Spleen (tissue), 11 donors: ENCODE data around the gene RPL21. TPM values are rescaled to one million over a fixed set of nuclear protein-coding genes. Genes with fewer than 3 reads are reported as not detected.

ENCODE experiments used
- DNase-seq: peaks from one replicate; pipeline ENCODE4 v3.0.0-alpha.2; 2020
- H3K27ac ChIP-seq, 8 donors: fragments of 200-600 bp; sonication (generic) in 7 of 8; 1 replicate in 4 of 8; 2 replicates in 4 of 8; pipeline versions ENCODE4 v1.5.0 to v1.8.0; 2016 to 2021; ENCODE audit warnings: inconsistent platforms in 4 of 8, mild to moderate bottlenecking in 4 of 8, moderate library complexity in 1 of 8
- H3K27me3 ChIP-seq, 7 donors: fragments of 200-600 bp; sonication (generic) in 6 of 7; replicated peaks in 1 of 7; 1 replicate in 4 of 7; 2 replicates in 3 of 7; pipeline versions ENCODE4 v1.5.0 to v1.8.0; 2016 to 2021; ENCODE audit warnings: inconsistent platforms in 3 of 7, mild to moderate bottlenecking in 1 of 7
- H3K36me3 ChIP-seq, 6 donors: fragments of 200-600 bp; sonication (generic) in 5 of 6; 1 replicate in 4 of 6; 2 replicates in 2 of 6; pipeline versions ENCODE4 v1.5.0 to v1.8.0; 2016 to 2021; ENCODE audit warnings: inconsistent platforms in 2 of 6
- H3K4me1 ChIP-seq, 6 donors: fragments of 200-600 bp; sonication (generic) in 5 of 6; 1 replicate in 3 of 6; 2 replicates in 3 of 6; pipeline versions ENCODE4 v1.5.0 to v1.8.0; 2016 to 2021; ENCODE audit warnings: inconsistent platforms in 3 of 6
- H3K4me3 ChIP-seq, 8 donors: fragments of 200-600 bp; sonication (generic) in 7 of 8; 1 replicate in 4 of 8; 2 replicates in 4 of 8; pipeline versions ENCODE4 v1.5.0 to v1.8.0; 2016 to 2021; ENCODE audit warnings: inconsistent platforms in 4 of 8, mild to moderate bottlenecking in 4 of 8, moderate library complexity in 2 of 8
- H3K9me3 ChIP-seq, 8 donors: fragments of 200-600 bp; sonication (generic) in 7 of 8; 1 replicate in 4 of 8; 2 replicates in 4 of 8; pipeline versions ENCODE4 v1.5.0 to v1.8.0; 2016 to 2021; ENCODE audit warnings: inconsistent platforms in 4 of 8
- POLR2A ChIP-seq, 3 donors: fragments of 450-650 bp; IDR thresholded peaks; one replicate each; pipeline ENCODE4 v1.5.1; 2017; ENCODE audit warnings: antibody characterized with exemption in 3 of 3, mild to moderate bottlenecking in 1 of 3
- POLR2AphosphoS5 ChIP-seq, 3 donors: sonication (generic); formaldehyde crosslinking; IDR thresholded peaks; one replicate each; pipeline ENCODE4 v1.5.1; 2017; ENCODE audit warnings: antibody characterized with exemption in 3 of 3
- WGBS, 5 donors: extraction: QIAGEN DNeasy Blood & Tissue Kit in 3 of 5; methylation state at CpG; one replicate each; pipeline versions ENCODE4 v1.1.5 to v1.1.7; 2013 to 2018; 5-methylcytosine and 5-hydroxymethylcytosine counted together
- intact Hi-C: fragments of 100-400 bp; cut with DNase I; formaldehyde crosslinking; loops from one replicate; pipeline ENCODE4 v1.15.0; 2023; ENCODE audit warnings: low total_unique reads
- polyA plus RNA-seq, 3 donors: library from polyadenylated mRNA; stranded (reverse); fragments of 200-250 nt; gene quantifications; one replicate each; pipeline ENCODE4 v1.2.1, GENCODE V29; 2013
- total RNA-seq, 7 donors: library from RNA; depleted of rRNA in 3 of 7; stranded (reverse); fragments of >200 nt in 3 of 7; fragmentation: NEBNext Ultra II Directional in 4 of 7; extraction: Animal tissue kit (Norgen Biotek cat#: 25700) in 4 of 7; gene quantifications; one replicate each; pipeline versions ENCODE4 v1.1.0 to v1.2.1, GENCODE V29; 2016 to 2021
- TF ChIP-seq, protein P1 (sequence below), 11 experiments: fragments of 200-600 bp in 7 of 11; fragments of 450-650 bp in 4 of 11; sonication (generic) in 4 of 11; IDR thresholded peaks in 8 of 11; conservative IDR thresholded peaks in 3 of 11; 1 replicate in 7 of 11; 2 replicates in 4 of 11; pipeline versions ENCODE4 v1.4.0 to v1.8.0; 2016 to 2021; ENCODE audit warnings: antibody characterized with exemption in 11 of 11, inconsistent platforms in 4 of 11, mild to moderate bottlenecking in 1 of 11
- donor health status: healthy with polysubstance abuse.
- donor health status: DM: no; HTN: no; CAD: no; lungs with moderate emphysema.
- donor health status: DM: no; HTN: no; CAD: no.
- donor health status: Bipolar disorder and iron deficiency.
- donor health status: healthy.
- donor health status: DM: no; HTN: no; CAD: no.
- donor health status: DM: yes; HTN: yes; CAD: no.

RPL21 gene
- total and polyA plus RNA-seq, 10 donors, result 876 to 2,187 (median 1,134) TPM

- intact Hi-C loops, result no loop called here
- no peak for DNase-seq
Measured at GRCh38 chr13:27250833-27251165, 559 bp upstream of the RPL21 start.

DNA sequence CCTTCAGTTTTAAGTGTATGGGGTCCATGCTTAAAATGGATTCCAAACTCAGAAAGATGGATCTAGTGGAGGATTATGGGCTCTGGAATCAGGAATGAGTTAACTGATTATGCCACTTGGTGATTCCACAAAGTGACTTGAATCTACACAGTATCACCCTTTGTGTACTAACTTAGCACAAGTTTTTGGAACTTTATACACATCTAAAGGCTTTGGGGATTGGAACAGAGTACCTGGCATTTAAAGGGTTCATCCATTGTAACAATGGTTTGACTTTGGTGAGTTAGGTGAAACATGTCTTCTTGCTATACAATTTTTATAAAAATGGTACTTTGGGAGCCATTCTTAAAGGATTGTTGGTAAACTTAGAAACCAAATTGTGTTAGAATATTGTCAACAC lies 1.1 kb downstream of the RPL21 start:
- Histone ChIP-seq H3K36me3 (peaks cover 0 to 43% (median 35%) of the 10 kb centered on the region in 6 donors), H3K9me3 (no peaks in the 10 kb centered on the region), H3K4me1 (peaks cover 28 to 64% (median 50%) of the 10 kb centered on the region in 6 donors), H3K27ac (peak overlapping the region; percentile 96 to 98 (median 97)), H3K4me3 (peak overlapping the region; percentile 69 to 96 (median 87)), H3K27me3 (no peaks in the 10 kb centered on the region)
- TF ChIP-seq, protein P1, sequence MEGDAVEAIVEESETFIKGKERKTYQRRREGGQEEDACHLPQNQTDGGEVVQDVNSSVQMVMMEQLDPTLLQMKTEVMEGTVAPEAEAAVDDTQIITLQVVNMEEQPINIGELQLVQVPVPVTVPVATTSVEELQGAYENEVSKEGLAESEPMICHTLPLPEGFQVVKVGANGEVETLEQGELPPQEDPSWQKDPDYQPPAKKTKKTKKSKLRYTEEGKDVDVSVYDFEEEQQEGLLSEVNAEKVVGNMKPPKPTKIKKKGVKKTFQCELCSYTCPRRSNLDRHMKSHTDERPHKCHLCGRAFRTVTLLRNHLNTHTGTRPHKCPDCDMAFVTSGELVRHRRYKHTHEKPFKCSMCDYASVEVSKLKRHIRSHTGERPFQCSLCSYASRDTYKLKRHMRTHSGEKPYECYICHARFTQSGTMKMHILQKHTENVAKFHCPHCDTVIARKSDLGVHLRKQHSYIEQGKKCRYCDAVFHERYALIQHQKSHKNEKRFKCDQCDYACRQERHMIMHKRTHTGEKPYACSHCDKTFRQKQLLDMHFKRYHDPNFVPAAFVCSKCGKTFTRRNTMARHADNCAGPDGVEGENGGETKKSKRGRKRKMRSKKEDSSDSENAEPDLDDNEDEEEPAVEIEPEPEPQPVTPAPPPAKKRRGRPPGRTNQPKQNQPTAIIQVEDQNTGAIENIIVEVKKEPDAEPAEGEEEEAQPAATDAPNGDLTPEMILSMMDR (IDR thresholded peaks at IDR 0.05 in 8 of 11, conservative IDR thresholded peaks at IDR 0.05 in 3 of 11), result no peak
- TF ChIP-seq POLR2AphosphoS5 (IDR thresholded peaks at IDR 0.05) (no peak), POLR2A (IDR thresholded peaks at IDR 0.05) (no peak)
- intact Hi-C loops, result no loop called here
- DNase-seq, result no peak

More at GRCh38 chr13:27250833-27251165, 559 bp upstream of the RPL21 start:
- 0 to 1% (median 1%) methylated on average over 9 of the region's 9 CpGs for WGBS, 5 donors
- peaks cover 0 to 27% (median 19%) of the 10 kb centered on the region in 6 donors for H3K36me3 ChIP-seq
- TF ChIP-seq POLR2AphosphoS5 (IDR thresholded peaks at IDR 0.05) (no peak), POLR2A (IDR thresholded peaks at IDR 0.05) (no peak)
- TF ChIP-seq, protein P1 (IDR thresholded peaks at IDR 0.05 in 8 of 11, conservative IDR thresholded peaks at IDR 0.05 in 3 of 11), result no peak
- peaks cover 28 to 58% (median 50%) of the 10 kb centered on the region in 6 donors for H3K4me1 ChIP-seq
- no peaks in the 10 kb centered on the region for H3K9me3 ChIP-seq
- peak overlapping the region; percentile 96 to 98 (median 97) for H3K27ac ChIP-seq
- H3K27me3 ChIP-seq, result no peaks in the 10 kb centered on the region
- peak overlapping the region; percentile 69 to 96 (median 87) for H3K4me3 ChIP-seq

DNA sequence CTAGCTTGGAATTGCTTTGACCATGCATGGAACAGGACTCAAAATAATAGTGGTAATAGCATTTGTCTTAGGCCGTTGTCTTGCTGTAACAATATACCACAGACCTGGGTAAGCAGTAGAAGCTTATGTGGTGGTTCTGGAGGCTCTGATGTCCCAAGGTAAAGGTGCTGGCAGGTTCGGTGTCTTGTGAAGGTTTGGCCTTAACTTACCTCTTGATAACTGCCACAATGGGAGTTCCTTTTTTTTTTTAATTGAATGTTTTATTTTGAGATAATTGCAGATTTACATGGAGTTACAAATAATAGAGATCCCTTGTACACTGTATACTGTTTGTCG lies 5.8 kb downstream of the RPL21 start:
- 89 to 95% (median 92%) methylated on average over 3 of the region's 3 CpGs for WGBS, 5 donors
- no peak for TF ChIP-seq POLR2A (IDR thresholded peaks at IDR 0.05)
- TF ChIP-seq, protein P1 (IDR thresholded peaks at IDR 0.05 in 8 of 11, conservative IDR thresholded peaks at IDR 0.05 in 3 of 11), result no peak
- TF ChIP-seq POLR2AphosphoS5 (IDR thresholded peaks at IDR 0.05), result no peak
- Histone ChIP-seq H3K27ac (no peak overlapping the region), H3K4me1 (peaks cover 36 to 90% (median 62%) of the 10 kb centered on the region in 6 donors), H3K9me3 (no peaks in the 10 kb centered on the region), H3K4me3 (no peak overlapping the region), H3K27me3 (no peaks in the 10 kb centered on the region), H3K36me3 (peaks cover 0 to 75% (median 51%) of the 10 kb centered on the region in 6 donors)
- intact Hi-C loops, result no loop called here
- no peak for DNase-seq

DNA sequence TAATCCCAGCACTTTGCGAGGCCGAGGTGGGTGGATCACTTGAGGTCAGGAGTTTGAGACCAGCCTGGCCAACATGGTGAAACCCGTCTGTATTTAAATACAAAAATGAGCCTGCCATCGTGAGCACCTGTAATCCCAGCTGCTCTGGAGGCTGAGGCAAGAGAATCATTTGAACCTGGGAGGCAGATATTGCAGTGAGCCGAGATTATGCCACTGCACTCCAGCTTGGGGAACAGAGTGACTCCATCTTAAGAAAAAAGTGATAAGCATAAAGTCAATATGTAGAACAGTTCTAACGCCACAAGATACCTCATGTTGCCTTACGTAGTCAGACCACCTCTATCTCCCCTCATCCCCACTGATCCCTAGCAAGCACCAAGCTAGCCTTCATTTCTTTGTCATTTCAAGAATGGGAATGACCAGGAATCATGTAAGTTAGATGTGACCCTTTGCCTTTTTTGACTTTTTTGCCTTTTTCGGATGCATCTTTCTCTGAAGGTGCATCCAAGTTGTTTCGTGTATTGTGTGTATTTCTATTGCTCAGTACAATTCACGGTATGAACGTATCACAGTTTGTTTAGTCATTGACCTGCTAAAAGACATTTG lies 6.4 kb downstream of the RPL21 start:
- TF ChIP-seq, protein P1 (IDR thresholded peaks at IDR 0.05 in 8 of 11, conservative IDR thresholded peaks at IDR 0.05 in 3 of 11), result no peak
- peak in 2 of 3 donors; percentile 30 to 39 for TF ChIP-seq POLR2AphosphoS5 (IDR thresholded peaks at IDR 0.05)
- H3K27me3 ChIP-seq, result no peaks in the 10 kb centered on the region
- no peak for DNase-seq
- H3K4me3 ChIP-seq, result no peak overlapping the region
- H3K4me1 ChIP-seq, result peaks cover 32 to 90% (median 58%) of the 10 kb centered on the region in 6 donors
- H3K36me3 ChIP-seq, result peaks cover 0 to 79% (median 51%) of the 10 kb centered on the region in 6 donors
- H3K9me3 ChIP-seq, result no peaks in the 10 kb centered on the region
- 85 to 93% (median 90%) methylated on average over 11 of the region's 11 CpGs for WGBS, 5 donors
- intact Hi-C loops, result no loop called here
- peak overlapping the region in 1 of 8 donors; percentile 9 for H3K27ac ChIP-seq
